A204.1 (cell line): ENCODE results near the gene CFAP299.
"Not testable (repeated sequence)": the region's sequence is repeated elsewhere in the genome, so short reads cannot be mapped to it uniquely, and the experiment has no call there.

ENCODE experiments used
- FAIRE-seq: peaks from 2 replicates; lab custom pipeline; 2012; peaks lifted over from hg19 to GRCh38; lab: Jason Lieb, UNC

CFAP299 gene

DNA sequence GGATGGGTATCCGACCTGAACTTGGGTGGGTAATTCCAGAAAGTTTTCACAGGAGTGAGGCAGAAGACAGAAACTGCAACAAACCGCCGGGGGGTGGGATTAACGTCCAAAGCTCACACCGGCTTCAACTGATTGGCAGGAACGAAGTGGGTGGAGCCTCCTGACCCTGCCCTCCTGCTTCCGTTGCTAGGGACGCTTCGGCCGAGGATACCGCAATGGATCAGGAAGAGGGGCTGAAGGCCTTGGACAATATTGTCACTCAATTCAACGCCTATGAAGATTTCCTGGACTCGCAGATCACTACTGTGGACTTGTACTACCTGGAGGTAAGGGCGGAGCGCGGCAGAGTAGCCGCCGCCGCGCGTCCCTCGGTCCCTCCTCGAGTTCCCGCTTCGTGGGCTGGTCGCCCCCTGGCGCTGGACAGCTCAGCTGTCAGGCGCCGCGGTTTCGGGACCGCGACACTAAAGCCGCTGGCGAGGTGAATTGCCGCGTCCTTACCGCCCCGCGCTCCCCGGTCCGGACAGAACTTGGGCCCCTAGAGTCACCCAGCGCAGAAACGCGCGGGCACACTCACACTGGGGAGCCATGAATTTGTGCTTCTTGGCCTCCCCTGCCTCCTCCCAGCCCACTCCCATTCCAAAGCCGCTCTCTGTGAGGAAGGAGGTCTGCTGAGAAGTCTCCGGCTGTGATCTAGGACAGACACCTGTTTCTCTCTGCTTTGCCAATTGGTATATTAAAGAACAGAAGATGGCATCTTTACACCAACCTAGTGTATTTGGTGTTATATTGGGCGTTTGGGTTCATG lies at the start of gene CFAP299:
Gene CFAP299 (plus strand): TSS at position 177 of the 805 bp plus-strand sequence.
- no peak for FAIRE-seq

DNA sequence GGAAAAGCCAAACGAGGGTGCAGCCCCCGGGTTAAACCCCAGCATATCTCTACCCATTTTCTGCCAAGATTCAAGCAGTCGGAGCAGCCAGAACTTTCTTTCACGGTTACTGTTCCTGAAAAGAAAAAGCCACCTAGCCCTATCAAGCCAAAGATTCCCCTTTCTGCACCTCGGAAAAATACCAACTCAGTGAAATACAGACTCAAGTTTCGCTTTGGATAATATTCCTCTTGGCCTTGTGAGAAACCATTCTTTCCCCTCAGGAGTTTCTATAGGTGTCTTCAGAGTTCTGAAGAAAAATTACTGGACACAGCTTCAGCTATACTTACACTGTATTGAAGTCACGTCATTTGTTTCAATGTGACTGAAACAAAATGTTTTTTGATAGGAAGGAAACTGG lies 49.1 kb upstream of the CFAP299 start:
- FAIRE-seq = no peak

DNA sequence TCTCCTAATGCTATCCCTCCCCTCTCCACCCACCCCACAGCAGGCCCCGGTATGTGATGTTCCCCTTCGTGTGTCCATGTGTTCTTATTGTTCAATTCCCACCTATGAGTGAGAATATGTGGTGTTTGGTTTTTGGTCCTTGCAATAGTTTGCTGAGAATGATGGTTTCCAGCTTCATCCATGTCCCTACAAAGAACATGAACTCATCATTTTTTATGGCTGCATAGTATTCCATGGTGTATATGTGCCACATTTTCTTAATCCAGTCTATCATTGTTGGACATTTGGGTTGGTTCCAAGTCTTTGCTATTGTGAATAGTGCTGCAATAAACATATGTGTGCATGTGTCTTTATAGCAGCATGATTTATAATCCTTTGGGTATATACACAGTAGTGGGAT lies 44.9 kb upstream of the CFAP299 start:
- FAIRE-seq = not testable (repeated sequence)

DNA sequence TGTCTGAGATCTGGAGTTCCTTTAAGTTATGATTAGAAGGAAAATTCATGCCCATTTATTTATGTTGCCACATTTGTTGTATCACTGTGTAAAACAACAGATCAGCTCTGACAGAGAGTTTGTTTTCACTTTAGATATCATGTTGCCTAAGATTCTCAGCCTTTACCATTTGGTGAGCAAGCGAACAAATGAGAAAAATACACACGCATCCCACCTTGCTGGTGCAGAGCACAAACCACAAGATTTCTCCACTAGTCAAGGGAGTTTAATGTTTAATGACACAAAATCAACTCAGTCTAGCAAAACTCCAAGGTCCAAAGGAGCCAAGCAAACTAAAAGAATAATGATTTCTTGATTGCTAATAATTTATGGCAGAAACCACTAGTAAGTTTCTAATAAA lies 41.3 kb upstream of the CFAP299 start:
- FAIRE-seq = no peak

DNA sequence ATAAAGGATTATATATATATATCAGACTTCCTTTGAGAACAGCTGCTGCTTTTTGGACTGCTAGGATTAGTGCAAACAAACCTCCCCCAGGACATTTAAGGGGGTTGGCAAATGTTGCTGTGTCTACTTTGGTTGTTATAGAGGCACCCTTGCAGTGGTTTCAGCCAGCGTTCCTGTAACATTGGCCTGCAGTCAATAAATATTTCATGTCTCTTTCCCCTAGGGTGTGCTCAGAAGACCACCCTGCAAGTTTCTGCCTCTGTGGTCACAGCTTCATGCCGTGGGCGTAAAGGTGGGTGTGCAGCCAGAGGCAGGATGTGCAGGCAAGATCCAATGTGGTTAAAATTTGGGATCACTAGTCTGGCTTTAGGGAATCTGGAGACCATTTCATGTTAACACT lies 40.2 kb upstream of the CFAP299 start:
- FAIRE-seq = no peak

DNA sequence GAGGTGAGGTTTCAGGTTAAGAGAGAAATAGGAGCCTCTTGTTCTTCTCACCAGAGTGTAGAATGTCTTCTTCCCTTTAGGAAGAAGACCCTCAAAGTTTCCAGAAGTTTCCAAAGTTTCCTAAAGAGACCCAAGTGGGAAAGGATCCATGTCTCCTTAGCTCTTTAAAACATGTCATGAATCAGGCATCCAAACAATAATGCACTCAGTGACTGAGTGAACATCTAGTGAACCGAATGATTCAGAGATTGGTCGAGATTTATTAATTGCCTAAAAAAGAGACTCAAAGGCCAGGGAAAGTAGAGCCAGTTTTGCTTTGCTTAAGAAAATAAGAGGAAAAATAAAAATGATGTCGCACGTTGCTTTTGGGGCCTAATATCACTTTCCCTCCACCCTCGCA lies 39.7 kb upstream of the CFAP299 start:
- FAIRE-seq = no peak

DNA sequence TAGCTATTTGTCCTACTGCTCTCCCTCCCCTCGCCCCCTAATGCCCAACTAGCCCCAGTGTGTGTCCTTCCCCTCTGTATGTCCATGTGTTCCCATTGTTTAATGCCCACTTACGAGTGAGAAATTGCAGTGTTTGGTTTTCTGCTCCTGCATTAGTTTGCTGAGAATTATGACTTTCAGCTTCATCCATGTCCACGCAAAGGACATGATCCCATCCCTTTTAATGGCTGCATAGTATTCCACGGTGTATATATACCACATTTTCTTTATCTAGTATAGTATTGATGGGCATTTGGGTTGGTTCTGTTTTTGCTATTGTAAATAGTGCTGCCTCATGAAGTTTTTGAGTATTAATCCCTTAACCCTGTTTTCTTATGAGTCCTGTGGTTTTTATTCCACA lies 33.6 kb upstream of the CFAP299 start:
- no peak for FAIRE-seq

DNA sequence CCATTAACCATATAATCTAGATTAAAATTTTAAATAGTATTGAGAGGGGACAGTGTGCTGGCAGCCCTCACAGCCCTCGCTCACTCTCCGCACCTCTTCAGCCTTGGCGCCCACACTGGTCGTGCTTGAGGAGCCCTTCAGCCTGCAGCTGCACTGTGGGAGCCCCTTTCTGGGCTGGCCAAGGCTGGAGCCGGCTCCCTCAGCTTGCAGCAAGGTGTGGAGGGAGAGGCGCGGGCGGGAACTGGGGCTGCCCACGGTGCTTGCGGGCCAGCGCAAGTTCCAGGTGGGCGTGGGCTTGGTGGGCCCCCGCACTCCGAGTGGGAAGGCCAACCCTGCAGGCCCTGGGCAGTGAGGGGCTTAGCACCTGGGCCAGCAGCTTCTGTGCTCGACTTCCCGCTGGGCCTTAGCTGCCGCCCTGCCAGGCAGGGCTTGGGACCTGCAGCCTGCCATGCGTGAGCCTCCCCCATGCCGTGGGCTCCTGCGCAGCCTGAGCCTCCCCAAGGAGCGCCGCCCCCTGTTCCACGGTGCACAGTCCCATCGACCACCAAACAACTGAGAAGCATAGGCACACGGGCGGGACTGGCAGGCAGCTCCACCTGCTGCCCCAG lies 32.8 kb upstream of the CFAP299 start:
- FAIRE-seq = no peak

DNA sequence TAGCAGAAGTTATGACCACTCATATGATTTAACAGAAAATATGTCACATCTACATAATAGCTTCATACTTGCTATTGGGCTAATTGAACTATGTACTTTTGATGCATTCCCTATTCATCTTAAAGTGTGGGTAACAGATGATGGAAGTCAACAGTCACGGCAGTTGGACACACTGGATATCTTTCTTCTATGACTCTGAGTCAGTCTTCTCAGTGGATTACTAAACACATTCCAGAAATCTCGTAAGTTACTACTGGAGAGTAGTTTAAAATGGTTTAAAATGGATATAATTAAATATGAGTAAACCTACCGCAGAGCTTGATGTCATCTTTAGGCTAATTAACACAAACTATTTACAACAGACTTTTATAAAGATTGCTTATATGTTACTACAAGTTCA lies 30.1 kb upstream of the CFAP299 start:
- FAIRE-seq = no peak

DNA sequence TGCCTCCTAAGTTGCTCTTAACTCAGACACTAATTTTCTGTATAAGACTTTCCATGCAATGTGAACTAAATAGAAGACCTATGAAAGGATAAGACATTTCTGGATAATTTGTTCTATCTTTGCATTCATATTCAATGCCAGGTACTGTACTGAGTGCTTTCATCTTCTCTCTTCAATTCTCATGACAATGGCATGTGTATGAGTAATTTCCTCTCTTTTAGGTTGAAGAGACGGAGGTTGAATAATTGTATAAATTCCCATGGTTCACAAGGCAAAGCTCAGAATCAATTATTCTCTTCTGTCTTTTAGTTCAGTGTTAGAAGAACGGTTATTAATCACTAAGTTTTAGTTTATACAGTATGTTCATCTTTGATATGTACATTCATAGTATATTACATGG lies 29.3 kb upstream of the CFAP299 start:
- FAIRE-seq = no peak

DNA sequence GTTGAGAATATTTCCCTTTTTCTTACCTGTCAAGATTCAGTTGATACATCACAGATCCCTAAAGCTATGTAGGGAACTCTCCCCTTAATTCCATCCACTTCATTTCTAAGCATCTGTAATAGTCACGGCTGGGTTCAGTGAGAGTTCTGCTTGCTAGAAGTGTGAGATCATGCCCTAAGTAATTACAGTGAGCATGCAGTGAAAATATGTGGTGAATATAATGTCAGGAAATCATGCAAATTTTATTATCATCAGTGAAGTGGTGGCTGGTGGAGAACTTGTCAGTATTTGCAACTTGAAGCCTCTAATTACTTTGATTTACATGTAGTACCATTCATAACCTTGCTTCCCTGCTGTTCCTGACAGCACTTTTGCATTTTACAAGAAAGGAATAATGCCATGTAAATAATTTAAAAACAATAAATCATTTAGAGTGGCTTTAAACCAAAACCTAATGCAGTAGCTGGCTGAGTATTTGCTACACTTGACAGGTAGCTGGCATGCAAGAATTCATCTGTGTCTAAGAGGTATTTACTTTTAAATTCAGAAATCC lies 28.3 kb upstream of the CFAP299 start:
- FAIRE-seq = no peak

DNA sequence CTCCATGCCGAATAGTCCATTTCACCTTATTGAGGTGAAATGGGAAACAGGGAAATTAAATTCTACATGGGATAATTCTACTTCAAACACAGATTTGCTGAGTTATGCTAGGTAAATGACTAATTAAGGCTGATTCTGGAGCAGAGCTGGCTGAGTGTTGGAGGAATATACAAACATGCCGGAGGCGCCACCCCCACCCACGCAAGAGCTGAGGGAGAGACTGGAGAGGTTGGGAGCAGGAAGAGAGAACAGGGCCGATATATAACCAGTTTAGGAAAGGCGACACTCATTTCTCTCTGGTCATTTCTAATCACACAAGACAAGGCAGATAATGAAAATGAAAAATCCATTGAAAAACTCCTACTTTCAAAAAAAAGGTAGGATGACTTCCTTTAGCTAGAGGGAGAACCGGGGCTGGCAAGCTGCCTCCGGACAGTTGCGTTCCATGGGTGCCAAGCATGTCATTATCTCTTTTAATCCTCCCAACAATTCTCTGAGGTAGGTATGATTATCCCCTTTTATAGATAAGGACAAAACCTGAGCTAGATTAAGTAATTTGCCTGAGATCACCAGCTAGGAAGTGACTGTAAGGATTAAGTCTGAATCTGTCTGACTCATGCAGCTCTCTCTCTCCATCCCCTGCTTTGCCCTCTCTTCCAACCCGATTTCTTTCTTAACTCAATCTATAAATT lies 27.6 kb upstream of the CFAP299 start:
- no peak for FAIRE-seq

DNA sequence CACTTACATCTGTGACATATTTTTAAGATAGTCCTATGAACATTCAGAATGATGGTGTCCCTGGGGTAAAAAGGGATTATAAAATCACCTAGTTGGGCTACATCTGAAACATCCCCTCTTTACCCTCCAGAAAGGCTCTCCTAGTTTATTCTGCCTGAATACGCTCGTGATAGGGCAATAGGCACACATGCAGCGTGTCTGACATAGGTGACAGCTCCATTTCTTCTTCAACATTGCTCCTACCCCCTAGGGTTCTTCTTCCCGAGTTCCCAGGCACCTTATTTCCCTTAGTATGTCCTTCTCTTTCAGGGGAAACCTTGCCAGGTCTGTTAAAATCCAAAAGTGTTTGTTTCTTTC lies 27.1 kb upstream of the CFAP299 start:
- no peak for FAIRE-seq

DNA sequence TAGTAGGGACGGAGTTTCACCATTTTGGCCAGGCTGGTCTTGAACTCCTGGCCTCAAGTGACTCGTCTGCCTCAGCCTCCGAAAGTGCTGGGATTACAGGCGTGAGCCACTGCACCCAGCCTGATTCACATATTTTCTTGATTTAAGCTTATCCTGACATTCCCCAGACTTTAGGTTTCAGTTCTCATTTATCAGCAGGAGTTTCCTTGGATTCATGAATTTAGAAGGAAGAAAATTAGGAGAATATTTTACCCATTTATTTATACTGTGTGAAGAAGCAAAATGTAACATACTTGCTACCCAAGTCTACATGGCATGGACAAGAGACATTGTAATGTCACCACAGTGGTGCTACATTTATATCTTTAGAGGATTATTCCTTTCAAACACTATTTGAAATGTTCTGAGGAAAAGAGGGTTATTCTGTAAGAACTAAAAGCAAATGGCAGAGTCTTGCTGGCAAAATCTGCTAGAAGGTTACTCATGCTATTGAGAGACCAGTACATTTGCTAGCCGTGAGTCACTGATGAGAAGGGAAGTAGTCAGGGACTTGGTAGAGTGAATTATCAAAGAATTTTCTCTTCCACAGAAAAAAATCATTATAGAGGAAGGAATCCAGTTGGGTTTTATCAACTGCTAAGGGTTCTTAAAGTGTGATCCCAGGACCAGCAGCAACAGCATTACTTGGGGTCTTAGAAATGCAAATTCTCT lies 26.1 kb upstream of the CFAP299 start:
- no peak for FAIRE-seq

DNA sequence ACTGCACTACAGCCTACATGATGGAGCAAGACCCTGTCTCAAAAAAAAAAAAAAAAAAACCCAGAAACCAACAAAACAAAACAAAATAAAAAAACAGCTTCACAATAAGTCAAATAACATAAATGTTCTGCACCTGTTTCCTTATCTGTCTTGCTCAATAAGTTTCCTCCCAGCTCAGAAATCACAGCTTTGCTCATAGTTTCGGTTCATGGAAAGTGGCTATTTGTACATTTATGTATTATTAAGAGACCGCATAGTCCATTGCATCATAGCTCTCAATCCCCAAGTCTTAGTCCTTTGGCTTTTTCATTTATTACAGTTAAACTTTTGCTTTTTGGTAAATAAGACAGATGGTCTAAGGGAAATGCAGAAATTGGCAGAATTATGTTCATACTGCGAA lies 24.4 kb upstream of the CFAP299 start:
- FAIRE-seq = no peak

DNA sequence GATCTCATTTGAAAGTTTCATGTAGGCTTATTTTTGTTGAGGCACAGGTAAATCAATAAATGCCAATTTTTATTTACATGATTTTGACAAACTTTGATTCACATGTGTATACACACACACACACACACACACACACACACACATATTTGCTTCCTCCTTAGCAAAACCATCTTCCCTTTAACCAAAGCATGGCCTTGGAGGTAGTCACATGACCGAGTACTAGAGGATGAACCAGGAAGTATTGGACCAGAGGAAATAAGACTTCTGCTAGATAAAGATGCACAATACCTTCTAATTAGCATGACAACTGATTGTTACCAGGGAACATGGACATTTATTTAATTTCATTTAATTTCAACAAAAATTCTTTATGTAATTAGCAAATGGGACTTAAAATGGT lies 23.4 kb upstream of the CFAP299 start:
- no peak for FAIRE-seq

DNA sequence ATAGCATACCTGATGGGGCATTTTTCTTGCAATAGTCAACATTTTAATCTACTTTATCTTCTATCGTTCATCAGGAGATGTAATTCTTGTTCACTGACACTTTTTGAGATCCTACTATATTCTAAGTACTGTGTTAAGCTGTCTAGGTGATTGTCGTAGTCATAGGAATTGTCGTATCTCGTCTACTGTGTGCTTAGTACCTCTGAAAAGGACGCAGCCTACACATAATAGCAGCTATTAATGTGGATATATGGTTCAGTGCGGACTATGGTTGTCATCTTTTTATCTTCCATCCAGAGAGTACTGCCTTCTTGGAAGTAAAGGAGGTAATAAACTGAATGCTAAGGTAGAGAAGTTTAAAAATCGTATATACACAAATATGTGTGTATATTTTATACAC lies 21.9 kb upstream of the CFAP299 start:
- FAIRE-seq = no peak

DNA sequence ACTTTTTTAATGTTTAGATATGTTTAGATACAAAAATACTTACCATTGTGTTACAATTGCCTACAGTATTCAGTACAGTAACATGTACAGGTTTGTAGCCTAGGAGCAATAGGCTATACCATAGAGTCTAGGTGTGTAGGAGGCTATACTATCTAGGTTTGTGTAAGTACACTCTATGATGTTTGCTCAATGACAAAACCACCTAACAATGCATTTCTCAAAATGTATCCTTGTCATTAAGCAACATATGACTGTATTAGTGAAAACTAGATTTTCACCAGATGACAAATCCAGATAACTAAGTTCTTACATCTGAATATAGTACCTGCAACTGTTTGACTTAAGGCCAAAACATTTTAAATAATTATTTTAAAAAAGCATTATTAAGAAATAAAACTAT lies 19.7 kb upstream of the CFAP299 start:
- FAIRE-seq = not testable (repeated sequence)

DNA sequence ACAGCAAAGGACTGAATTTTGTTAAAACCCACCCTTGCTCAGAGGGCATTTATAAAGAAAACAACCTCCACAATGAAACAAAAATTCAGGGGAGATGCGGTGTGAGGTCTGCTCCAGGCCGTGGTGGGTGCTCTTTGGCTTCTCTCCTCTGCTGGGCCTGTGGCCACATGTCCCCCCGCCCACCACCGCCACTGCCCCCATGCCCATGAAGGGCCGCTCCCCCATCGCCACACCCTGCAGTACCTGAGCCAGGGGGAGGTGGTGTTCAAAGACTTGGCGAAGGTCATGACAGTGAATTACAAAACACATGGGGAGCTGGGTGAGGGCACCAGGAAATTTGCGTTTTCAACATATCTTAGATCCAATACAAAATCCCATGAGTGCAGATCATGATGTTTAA lies 14.2 kb upstream of the CFAP299 start:
- FAIRE-seq = no peak

DNA sequence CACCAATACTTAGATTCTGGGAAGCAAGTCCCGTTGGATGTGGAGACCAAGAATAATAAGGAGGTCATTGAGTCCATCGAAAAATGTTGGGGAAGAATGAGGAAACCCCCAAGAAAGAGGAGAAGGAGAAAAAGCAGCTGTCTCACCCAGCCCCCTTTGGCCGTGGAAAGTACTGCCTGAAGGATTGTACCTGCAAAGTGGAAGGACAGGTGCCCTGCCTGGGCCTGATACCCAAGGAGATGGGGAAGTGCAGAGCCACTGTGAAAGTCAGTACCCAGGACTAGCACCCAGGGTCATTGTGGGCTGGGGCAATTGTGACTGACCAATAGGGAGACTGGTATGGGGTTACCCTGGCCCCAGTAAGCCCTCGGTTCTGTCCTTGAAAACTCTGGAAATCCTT lies 13.8 kb upstream of the CFAP299 start:
- no peak for FAIRE-seq

DNA sequence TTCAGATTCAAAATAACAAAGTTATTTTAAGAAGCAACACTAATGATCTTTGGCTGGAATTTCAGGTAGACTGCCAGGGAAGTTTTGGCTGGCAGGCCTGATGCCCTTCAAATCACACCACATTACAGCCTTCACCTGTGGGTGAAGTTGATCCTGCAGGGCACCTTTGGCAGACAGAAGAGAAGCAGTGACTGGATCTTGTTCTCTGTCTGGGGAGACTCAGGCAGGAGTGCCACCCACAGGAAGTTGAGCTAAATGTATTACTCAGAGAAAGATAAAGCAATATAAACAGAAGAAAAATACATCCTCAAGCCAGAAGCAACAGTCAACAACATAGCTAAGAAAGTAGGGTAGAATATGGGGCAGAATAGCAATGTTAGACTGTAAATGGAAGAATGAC lies 12.8 kb upstream of the CFAP299 start:
- no peak for FAIRE-seq

DNA sequence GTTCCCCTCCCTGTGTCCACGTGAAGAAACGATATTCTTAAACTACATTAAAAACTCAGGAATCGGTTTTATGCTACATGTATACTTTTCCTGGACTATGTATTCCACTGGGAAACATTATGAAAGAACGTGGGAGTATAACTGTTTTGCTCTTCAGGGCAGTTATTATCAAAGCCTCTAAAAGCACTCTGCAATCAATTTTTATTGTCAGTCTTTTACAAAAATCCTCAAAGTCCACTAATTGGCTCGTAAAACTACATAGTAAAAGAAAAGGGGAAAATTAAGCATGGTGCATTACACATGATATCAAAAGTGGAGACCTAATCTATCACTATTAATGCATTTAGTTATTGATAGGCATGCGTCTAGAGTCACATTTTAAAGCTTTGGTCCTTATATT lies 11.4 kb upstream of the CFAP299 start:
- FAIRE-seq = no peak

DNA sequence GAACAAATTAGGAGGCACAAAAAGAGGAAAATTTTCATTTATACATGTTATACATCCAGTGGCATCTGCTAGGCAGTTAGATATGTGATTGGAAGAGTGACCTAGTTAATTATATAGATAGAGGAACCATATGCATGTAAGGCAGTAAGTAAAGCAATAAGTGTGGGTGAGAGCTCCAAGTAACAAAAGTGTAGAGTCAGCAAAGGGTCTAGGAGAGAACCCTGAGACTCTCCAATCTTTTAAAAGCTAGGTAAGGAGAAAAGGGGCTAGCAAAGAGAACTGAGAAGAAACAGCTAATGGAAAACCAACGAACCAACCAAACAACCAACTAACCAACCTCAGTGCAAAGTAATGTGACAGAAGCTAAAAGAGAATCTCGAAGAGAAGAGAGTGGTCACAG lies 3.8 kb upstream of the CFAP299 start:
- no peak for FAIRE-seq
